ENCODE measurements around the gene JPH3.

The JPH3 gene

GRCh38 chr16:87601401-87601981 is 817 bp upstream of the JPH3 start:
- no peak for DNase-seq
- TF ChIP-seq POLR2A (IDR thresholded peaks at IDR 0.05; ENCODE audit: low read length) (no peak), GATA1 (IDR thresholded peaks at IDR 0.05; ENCODE audit: low read depth, low read length) (no peak)

GRCh38 chr16:87602821-87603683 is 744 bp downstream of the JPH3 start:
- TF ChIP-seq POLR2A (IDR thresholded peaks at IDR 0.05; ENCODE audit: low read length) (no peak), GATA1 (IDR thresholded peaks at IDR 0.05; ENCODE audit: low read depth, low read length) (no peak)
- no peak for DNase-seq

- TF ChIP-seq POLR2A (IDR thresholded peaks at IDR 0.05; ENCODE audit: low read length) (no peak), GATA1 (IDR thresholded peaks at IDR 0.05; ENCODE audit: low read depth, low read length) (no peak)
- DNase-seq = no peak
Measured at GRCh38 chr16:87603684-87604633, 1.7 kb downstream of the JPH3 start.

- DNase-seq = no peak
- TF ChIP-seq GATA1 (IDR thresholded peaks at IDR 0.05; ENCODE audit: low read depth, low read length) (no peak), POLR2A (IDR thresholded peaks at IDR 0.05; ENCODE audit: low read length) (no peak)
Measured at GRCh38 chr16:87604634-87605111, 2.4 kb downstream of the JPH3 start.

GRCh38 chr16:87607223-87607622 is 4.9 kb downstream of the JPH3 start:
- TF ChIP-seq POLR2A (IDR thresholded peaks at IDR 0.05; ENCODE audit: low read length) = no peak
- no peak for TF ChIP-seq GATA1 (IDR thresholded peaks at IDR 0.05; ENCODE audit: low read depth, low read length)
- DNase-seq = no peak

- TF ChIP-seq POLR2A (IDR thresholded peaks at IDR 0.05; ENCODE audit: low read length) = no peak
- no peak for TF ChIP-seq GATA1 (IDR thresholded peaks at IDR 0.05; ENCODE audit: low read depth, low read length)
Measured at GRCh38 chr16:87607871-87608270, 5.6 kb downstream of the JPH3 start.

GRCh38 chr16:87608400-87608985 is 6.2 kb downstream of the JPH3 start:
- no peak for TF ChIP-seq POLR2A (IDR thresholded peaks at IDR 0.05; ENCODE audit: low read length)
- TF ChIP-seq GATA1 (IDR thresholded peaks at IDR 0.05; ENCODE audit: low read depth, low read length) = no peak
- DNase-seq = peak; percentile 43 to 57

More at GRCh38 chr16:87607871-87608270, 5.6 kb downstream of the JPH3 start:
- no peak for DNase-seq

- DNase-seq = no peak
- TF ChIP-seq POLR2A (IDR thresholded peaks at IDR 0.05; ENCODE audit: low read length) = no peak
Measured at GRCh38 chr16:87610026-87610425, 7.7 kb downstream of the JPH3 start.

GRCh38 chr16:87611456-87611855 is 9.1 kb downstream of the JPH3 start:
- no peak for DNase-seq
- TF ChIP-seq POLR2A (IDR thresholded peaks at IDR 0.05; ENCODE audit: low read length) = no peak
- TF ChIP-seq GATA1 (IDR thresholded peaks at IDR 0.05; ENCODE audit: low read depth, low read length) = no peak

- no peak for TF ChIP-seq GATA1 (IDR thresholded peaks at IDR 0.05; ENCODE audit: low read depth, low read length)
- DNase-seq = no peak
Measured at GRCh38 chr16:87613961-87614360, 11.7 kb downstream of the JPH3 start.

- no peak for DNase-seq
- TF ChIP-seq GATA1 (IDR thresholded peaks at IDR 0.05; ENCODE audit: low read depth, low read length) (no peak), POLR2A (IDR thresholded peaks at IDR 0.05; ENCODE audit: low read length) (no peak)
Measured at GRCh38 chr16:87615621-87616041, 13.3 kb downstream of the JPH3 start.

GRCh38 chr16:87616556-87616955 is 14.2 kb downstream of the JPH3 start:
- no peak for TF ChIP-seq GATA1 (IDR thresholded peaks at IDR 0.05; ENCODE audit: low read depth, low read length)
- TF ChIP-seq POLR2A (IDR thresholded peaks at IDR 0.05; ENCODE audit: low read length) = no peak

GRCh38 chr16:87618216-87618615 is 15.9 kb downstream of the JPH3 start:
- no peak for TF ChIP-seq POLR2A (IDR thresholded peaks at IDR 0.05; ENCODE audit: low read length)
- TF ChIP-seq GATA1 (IDR thresholded peaks at IDR 0.05; ENCODE audit: low read depth, low read length) = no peak
- DNase-seq = no peak

More at GRCh38 chr16:87616556-87616955, 14.2 kb downstream of the JPH3 start:
- DNase-seq = no peak
